ENCODE data around the gene PAPPA.

PAPPA gene

GRCh38 chr9:116243708-116244107 is 90.1 kb downstream of the PAPPA start:
- Histone ChIP-seq H3K27me3 (ENCODE audit: control insufficient read depth in 1 of 2, insufficient read depth in 2 of 2, low read length in 2 of 2) (no peaks in the 10 kb centered on the region), H3K27ac (ENCODE audit: low read depth, low read length) (no peak overlapping the region), H3K9ac (ENCODE audit: low read length) (no peak overlapping the region), H3K4me1 (ENCODE audit: insufficient read depth, low read length) (no peaks in the 10 kb centered on the region), H3K36me3 (ENCODE audit: insufficient read depth, low read length) (no peaks in the 10 kb centered on the region), H3K4me3 (ENCODE audit: low read depth in 1 of 2, low read length in 2 of 2) (no peak overlapping the region), H3K9me3 (ENCODE audit: low read length) (no peaks in the 10 kb centered on the region)

- Histone ChIP-seq H3K9ac (ENCODE audit: low read length) (no peak overlapping the region), H3K27me3 (ENCODE audit: control insufficient read depth in 1 of 2, insufficient read depth in 2 of 2, low read length in 2 of 2) (no peaks in the 10 kb centered on the region), H3K9me3 (ENCODE audit: low read length) (no peaks in the 10 kb centered on the region), H3K36me3 (ENCODE audit: insufficient read depth, low read length) (no peaks in the 10 kb centered on the region), H3K4me1 (ENCODE audit: insufficient read depth, low read length) (no peaks in the 10 kb centered on the region), H3K27ac (ENCODE audit: low read depth, low read length) (no peak overlapping the region), H3K4me3 (ENCODE audit: low read depth in 1 of 2, low read length in 2 of 2) (no peak overlapping the region)
Measured at GRCh38 chr9:116247284-116247683, 93.7 kb downstream of the PAPPA start.

GRCh38 chr9:116247791-116248374 is 94.3 kb downstream of the PAPPA start:
- Histone ChIP-seq H3K9me3 (ENCODE audit: low read length) (no peaks in the 10 kb centered on the region), H3K4me3 (ENCODE audit: low read depth in 1 of 2, low read length in 2 of 2) (no peak overlapping the region), H3K9ac (ENCODE audit: low read length) (no peak overlapping the region), H3K27me3 (ENCODE audit: control insufficient read depth in 1 of 2, insufficient read depth in 2 of 2, low read length in 2 of 2) (no peaks in the 10 kb centered on the region), H3K36me3 (ENCODE audit: insufficient read depth, low read length) (no peaks in the 10 kb centered on the region), H3K27ac (ENCODE audit: low read depth, low read length) (no peak overlapping the region), H3K4me1 (ENCODE audit: insufficient read depth, low read length) (no peaks in the 10 kb centered on the region)

- Histone ChIP-seq H3K4me3 (ENCODE audit: low read depth in 1 of 2, low read length in 2 of 2) (no peak overlapping the region), H3K4me1 (ENCODE audit: insufficient read depth, low read length) (no peaks in the 10 kb centered on the region), H3K27me3 (ENCODE audit: control insufficient read depth in 1 of 2, insufficient read depth in 2 of 2, low read length in 2 of 2) (no peaks in the 10 kb centered on the region), H3K36me3 (ENCODE audit: insufficient read depth, low read length) (no peaks in the 10 kb centered on the region), H3K27ac (ENCODE audit: low read depth, low read length) (no peak overlapping the region), H3K9ac (ENCODE audit: low read length) (no peak overlapping the region), H3K9me3 (ENCODE audit: low read length) (no peaks in the 10 kb centered on the region)
Measured at GRCh38 chr9:116250891-116251290, 97.3 kb downstream of the PAPPA start.

GRCh38 chr9:116251366-116251765 is 97.8 kb downstream of the PAPPA start:
- Histone ChIP-seq H3K4me3 (ENCODE audit: low read depth in 1 of 2, low read length in 2 of 2) (no peak overlapping the region), H3K4me1 (ENCODE audit: insufficient read depth, low read length) (no peaks in the 10 kb centered on the region), H3K36me3 (ENCODE audit: insufficient read depth, low read length) (no peaks in the 10 kb centered on the region), H3K27me3 (ENCODE audit: control insufficient read depth in 1 of 2, insufficient read depth in 2 of 2, low read length in 2 of 2) (no peaks in the 10 kb centered on the region), H3K9me3 (ENCODE audit: low read length) (no peaks in the 10 kb centered on the region), H3K9ac (ENCODE audit: low read length) (no peak overlapping the region), H3K27ac (ENCODE audit: low read depth, low read length) (no peak overlapping the region)

- Histone ChIP-seq H3K4me1 (ENCODE audit: insufficient read depth, low read length) (no peaks in the 10 kb centered on the region), H3K9ac (ENCODE audit: low read length) (no peak overlapping the region), H3K9me3 (ENCODE audit: low read length) (no peaks in the 10 kb centered on the region), H3K36me3 (ENCODE audit: insufficient read depth, low read length) (no peaks in the 10 kb centered on the region), H3K27me3 (ENCODE audit: control insufficient read depth in 1 of 2, insufficient read depth in 2 of 2, low read length in 2 of 2) (no peaks in the 10 kb centered on the region), H3K27ac (ENCODE audit: low read depth, low read length) (no peak overlapping the region), H3K4me3 (ENCODE audit: low read depth in 1 of 2, low read length in 2 of 2) (no peak overlapping the region)
Measured at GRCh38 chr9:116260531-116260930, 106.9 kb downstream of the PAPPA start.

- H3K4me1 ChIP-seq (ENCODE audit: insufficient read depth, low read length), result no peaks in the 10 kb centered on the region
- no peak overlapping the region for H3K4me3 ChIP-seq (ENCODE audit: low read depth in 1 of 2, low read length in 2 of 2)
- no peak overlapping the region for H3K27ac ChIP-seq (ENCODE audit: low read depth, low read length)
- H3K27me3 ChIP-seq (ENCODE audit: control insufficient read depth in 1 of 2, insufficient read depth in 2 of 2, low read length in 2 of 2), result no peaks in the 10 kb centered on the region
- no peak overlapping the region for H3K9ac ChIP-seq (ENCODE audit: low read length)
- no peaks in the 10 kb centered on the region for H3K36me3 ChIP-seq (ENCODE audit: insufficient read depth, low read length)
- H3K9me3 ChIP-seq (ENCODE audit: low read length), result no peaks in the 10 kb centered on the region
Measured at GRCh38 chr9:116262448-116262847, 108.9 kb downstream of the PAPPA start.

- H3K4me3 ChIP-seq (ENCODE audit: low read depth in 1 of 2, low read length in 2 of 2), result no peak overlapping the region
- H3K9ac ChIP-seq (ENCODE audit: low read length), result no peak overlapping the region
- no peak overlapping the region for H3K27ac ChIP-seq (ENCODE audit: low read depth, low read length)
- H3K36me3 ChIP-seq (ENCODE audit: insufficient read depth, low read length), result no peaks in the 10 kb centered on the region
- H3K9me3 ChIP-seq (ENCODE audit: low read length), result no peaks in the 10 kb centered on the region
- H3K4me1 ChIP-seq (ENCODE audit: insufficient read depth, low read length), result no peaks in the 10 kb centered on the region
- no peaks in the 10 kb centered on the region for H3K27me3 ChIP-seq (ENCODE audit: control insufficient read depth in 1 of 2, insufficient read depth in 2 of 2, low read length in 2 of 2)
Measured at GRCh38 chr9:116264361-116264760, 110.8 kb downstream of the PAPPA start.

GRCh38 chr9:116267021-116267420 is 113.4 kb downstream of the PAPPA start:
- Histone ChIP-seq H3K4me1 (ENCODE audit: insufficient read depth, low read length) (no peaks in the 10 kb centered on the region), H3K27me3 (ENCODE audit: control insufficient read depth in 1 of 2, insufficient read depth in 2 of 2, low read length in 2 of 2) (no peaks in the 10 kb centered on the region)

GRCh38 chr9:116269250-116269649 is 115.7 kb downstream of the PAPPA start:
- H3K36me3 ChIP-seq (ENCODE audit: insufficient read depth, low read length), result no peaks in the 10 kb centered on the region
- no peak overlapping the region for H3K27ac ChIP-seq (ENCODE audit: low read depth, low read length)
- H3K9me3 ChIP-seq (ENCODE audit: low read length), result no peaks in the 10 kb centered on the region

More at GRCh38 chr9:116267021-116267420, 113.4 kb downstream of the PAPPA start:
- no peak overlapping the region for H3K4me3 ChIP-seq (ENCODE audit: low read depth in 1 of 2, low read length in 2 of 2)
- H3K36me3 ChIP-seq (ENCODE audit: insufficient read depth, low read length), result no peaks in the 10 kb centered on the region
- no peaks in the 10 kb centered on the region for H3K9me3 ChIP-seq (ENCODE audit: low read length)
- no peak overlapping the region for H3K9ac ChIP-seq (ENCODE audit: low read length)
- no peak overlapping the region for H3K27ac ChIP-seq (ENCODE audit: low read depth, low read length)

GRCh38 chr9:116270546-116270945 is 117.0 kb downstream of the PAPPA start:
- no peak overlapping the region for H3K4me3 ChIP-seq (ENCODE audit: low read depth in 1 of 2, low read length in 2 of 2)
- H3K9ac ChIP-seq (ENCODE audit: low read length), result no peak overlapping the region
- no peaks in the 10 kb centered on the region for H3K9me3 ChIP-seq (ENCODE audit: low read length)
- no peaks in the 10 kb centered on the region for H3K36me3 ChIP-seq (ENCODE audit: insufficient read depth, low read length)
- H3K27ac ChIP-seq (ENCODE audit: low read depth, low read length), result no peak overlapping the region
- H3K27me3 ChIP-seq (ENCODE audit: control insufficient read depth in 1 of 2, insufficient read depth in 2 of 2, low read length in 2 of 2), result no peaks in the 10 kb centered on the region
- H3K4me1 ChIP-seq (ENCODE audit: insufficient read depth, low read length), result no peaks in the 10 kb centered on the region

More at GRCh38 chr9:116269250-116269649, 115.7 kb downstream of the PAPPA start:
- Histone ChIP-seq H3K9ac (ENCODE audit: low read length) (no peak overlapping the region), H3K27me3 (ENCODE audit: control insufficient read depth in 1 of 2, insufficient read depth in 2 of 2, low read length in 2 of 2) (no peaks in the 10 kb centered on the region), H3K4me3 (ENCODE audit: low read depth in 1 of 2, low read length in 2 of 2) (no peak overlapping the region), H3K4me1 (ENCODE audit: insufficient read depth, low read length) (no peaks in the 10 kb centered on the region)

GRCh38 chr9:116271340-116271739 is 117.7 kb downstream of the PAPPA start:
- Histone ChIP-seq H3K9ac (ENCODE audit: low read length) (no peak overlapping the region), H3K27ac (ENCODE audit: low read depth, low read length) (no peak overlapping the region), H3K4me1 (ENCODE audit: insufficient read depth, low read length) (no peaks in the 10 kb centered on the region), H3K9me3 (ENCODE audit: low read length) (no peaks in the 10 kb centered on the region), H3K27me3 (ENCODE audit: control insufficient read depth in 1 of 2, insufficient read depth in 2 of 2, low read length in 2 of 2) (no peaks in the 10 kb centered on the region), H3K36me3 (ENCODE audit: insufficient read depth, low read length) (no peaks in the 10 kb centered on the region), H3K4me3 (ENCODE audit: low read depth in 1 of 2, low read length in 2 of 2) (no peak overlapping the region)

All from muscle layer of colon (tissue), 2 donors.